ENCODE data around the gene BEND7.

Gene BEND7

GRCh38 chr10:13518076-13518692 is 10.6 kb downstream of the BEND7 start:
- no peak for DNase-seq

GRCh38 chr10:13517675-13518074 is 11.1 kb downstream of the BEND7 start:
- DNase-seq = no peak

- DNase-seq = no peak
These were observed 12.6 kb downstream of the BEND7 start for GRCh38 chr10:13516176-13516575.

GRCh38 chr10:13515467-13515866 is 13.3 kb downstream of the BEND7 start:
- no peak for DNase-seq

GRCh38 chr10:13514296-13514695 is 14.5 kb downstream of the BEND7 start:
- no peak for DNase-seq

GRCh38 chr10:13512564-13512963 is 16.2 kb downstream of the BEND7 start:
- DNase-seq = no peak

GRCh38 chr10:13511409-13511808 is 17.4 kb downstream of the BEND7 start:
- DNase-seq = no peak

GRCh38 chr10:13505052-13505680 is 23.6 kb downstream of the BEND7 start:
- DNase-seq = no peak

GRCh38 chr10:13503745-13504463 is 24.9 kb downstream of the BEND7 start:
- DNase-seq = no peak

- no peak for DNase-seq
These were observed 26.4 kb downstream of the BEND7 start for GRCh38 chr10:13502380-13502779.

GRCh38 chr10:13500201-13500600 is 28.6 kb downstream of the BEND7 start:
- no peak for DNase-seq

GRCh38 chr10:13499150-13499549 is 29.7 kb downstream of the BEND7 start:
- DNase-seq = no peak

GRCh38 chr10:13496931-13497330 is 31.9 kb downstream of the BEND7 start:
- no peak for DNase-seq

- DNase-seq = no peak
These were observed 32.6 kb downstream of the BEND7 start for GRCh38 chr10:13496164-13496563.

GRCh38 chr10:13492493-13493180 is 36.2 kb downstream of the BEND7 start:
- no peak for DNase-seq

GRCh38 chr10:13491747-13492360 is 37.0 kb downstream of the BEND7 start:
- DNase-seq = no peak

GRCh38 chr10:13490503-13490902 is 38.3 kb downstream of the BEND7 start:
- no peak for DNase-seq

- DNase-seq = no peak
These were observed 39.7 kb downstream of the BEND7 start for GRCh38 chr10:13489035-13489599.

GRCh38 chr10:13485623-13486022 is 43.2 kb downstream of the BEND7 start:
- no peak for DNase-seq

- no peak for DNase-seq
These were observed 44.9 kb downstream of the BEND7 start for GRCh38 chr10:13483951-13484350.

GRCh38 chr10:13483073-13483472 is 45.7 kb downstream of the BEND7 start:
- no peak for DNase-seq

- no peak for DNase-seq
These were observed 47.1 kb downstream of the BEND7 start for GRCh38 chr10:13481690-13482089.

- no peak for DNase-seq
These were observed 53.7 kb downstream of the BEND7 start for GRCh38 chr10:13475124-13475523.
